K562 (cell line): Measurements from ENCODE around the gene SERGEF. TPM values are rescaled to one million over a fixed set of nuclear protein-coding genes. Genes with fewer than 3 reads are reported as not detected.

Source experiments
- ATAC-seq: fragments of 200-7000 bp; cut with Tn5 transposase; 3 replicates; pipeline ENCODE4 v1.9.1; 2020; ENCODE audit warnings: moderate library complexity
- BruUV-seq: library from RNA; stranded (reverse); fragments of 400-500 nt; replicated peaks from 2 replicates; lab custom pipeline; 2021; lab: Mats Ljungman, UMichigan
- CTCF ChIA-PET: fragments of 300-600 bp; formaldehyde crosslinking; extraction: SDS; loops from one replicate; lab custom pipeline; 2021; ENCODE audit warnings: low intra/inter-chr PET ratio; lab: Yijun Ruan, JAX
- POLR2A ChIA-PET: fragments of 300-600, 350-650 bp; sonication (Branson Sonifier 250); formaldehyde crosslinking; extraction: SDS; loops from one replicate; lab custom pipeline; 2021; ENCODE audit warnings: antibody characterized with exemption, inconsistent platforms; lab: Yijun Ruan, JAX
- DNase-seq, 4 experiments: peaks; one replicate each; pipeline versions ENCODE4 v3.0.0 to v3.0.0-alpha.2; 2011 to 2018; ENCODE audit warnings: low spot score in 3 of 4, mixed read lengths in 3 of 4; ENCODE audit errors: extremely low read depth in 1 of 4
- FAIRE-seq: peaks from 2 replicates; lab custom pipeline; 2011; peaks lifted over from hg19 to GRCh38; lab: Jason Lieb, UNC
- H2AFZ ChIP-seq: 2 replicates; pipeline ENCODE4 v1.6.0; 2011; ENCODE audit warnings: low read depth, low read length, control low read depth, inconsistent platforms
- H3K27ac ChIP-seq: fragments of 200-600 bp; 3 replicates; pipeline ENCODE4 v1.8.0; 2011; ENCODE audit warnings: low read depth, mild to moderate bottlenecking, control low read depth, inconsistent platforms, low read length, moderate library complexity, mixed read lengths; ENCODE audit errors: extremely low read depth
- H3K27me3 ChIP-seq, 2 experiments: fragments of 300-600 bp in 1 of 2; 2 replicates in 1 of 2; 3 replicates in 1 of 2; pipeline versions ENCODE4 v1.6.0 to v1.8.0; 2011; ENCODE audit warnings: inconsistent platforms in 2 of 2, low read length in 2 of 2, mild to moderate bottlenecking in 1 of 2, mixed read lengths in 1 of 2, moderate library complexity in 1 of 2; ENCODE audit not compliant: control insufficient read depth in 2 of 2, insufficient read depth in 2 of 2
- H3K36me3 ChIP-seq: fragments of 300-600 bp; 3 replicates; pipeline ENCODE4 v1.8.0; 2011; ENCODE audit warnings: mild to moderate bottlenecking, low read length, inconsistent platforms; ENCODE audit not compliant: control insufficient read depth, insufficient read depth
- H3K4me1 ChIP-seq, 2 experiments: fragments of 200-600 bp in 1 of 2; replicated peaks in 1 of 2; 2 replicates in 1 of 2; 3 replicates in 1 of 2; pipeline versions ENCODE4 v1.5.1 to v1.8.0; 2011; ENCODE audit warnings: inconsistent platforms in 2 of 2, low read length in 2 of 2, mild to moderate bottlenecking in 1 of 2, mixed read lengths in 1 of 2, moderate library complexity in 1 of 2; ENCODE audit not compliant: control insufficient read depth in 2 of 2, insufficient read depth in 2 of 2
- H3K4me2 ChIP-seq: 2 replicates; pipeline ENCODE4 v1.6.1; 2011; ENCODE audit warnings: low read length, control low read depth, inconsistent platforms, mixed read lengths; ENCODE audit not compliant: insufficient read depth
- H3K4me3 ChIP-seq: fragments of 200-600 bp; sonication (generic), shearing (Covaris generic); 2 replicates; pipeline ENCODE4 v1.5.1; 2016; ENCODE audit warnings: control low read depth, inconsistent platforms
- H3K79me2 ChIP-seq: fragments of 200-600 bp; 3 replicates; pipeline ENCODE4 v1.8.0; 2011; ENCODE audit warnings: low read length, inconsistent platforms; ENCODE audit not compliant: control insufficient read depth, insufficient read depth
- H3K9ac ChIP-seq, 2 experiments: 2 replicates each; pipeline versions ENCODE4 v1.6.0 to v1.6.1; 2011; ENCODE audit warnings: low read depth in 2 of 2, low read length in 2 of 2, control low read depth in 1 of 2, inconsistent platforms in 1 of 2, mild to moderate bottlenecking in 1 of 2, mixed read lengths in 1 of 2; ENCODE audit not compliant: insufficient read depth in 1 of 2
- H3K9me1 ChIP-seq: one replicate; pipeline ENCODE4 v1.6.0; 2011; ENCODE audit warnings: inconsistent platforms, mild to moderate bottlenecking, low read length, moderate library complexity; ENCODE audit not compliant: control insufficient read depth, insufficient read depth
- H3K9me3 ChIP-seq: replicated peaks from 2 replicates; pipeline ENCODE4 v1.5.1; 2011; ENCODE audit warnings: low read depth, low read length, inconsistent platforms; ENCODE audit not compliant: control insufficient read depth, insufficient read depth
- H4K20me1 ChIP-seq: replicated peaks from 2 replicates; pipeline ENCODE4 v1.6.1; 2011; ENCODE audit warnings: low read length, inconsistent platforms, mixed read lengths; ENCODE audit not compliant: control insufficient read depth, insufficient read depth
- C11orf30 ChIP-seq: fragments of 450-650 bp; IDR thresholded peaks from 2 replicates; pipeline ENCODE4 v1.6.1; 2016; ENCODE audit warnings: low read depth, mild to moderate bottlenecking
- HIVEP1 ChIP-seq: fragments of 250-450 bp; sonication (Bioruptor Pico); IDR thresholded peaks from 2 replicates; pipeline ENCODE4 v1.4.0; 2020; ENCODE audit warnings: mild to moderate bottlenecking
- MAFF ChIP-seq: IDR thresholded peaks from 2 replicates; pipeline ENCODE4 v1.6.1; 2012; ENCODE audit warnings: low read length, improper control_type of control experiment
- MAFK ChIP-seq: IDR thresholded peaks from 2 replicates; pipeline ENCODE4 v1.6.1; 2011; ENCODE audit warnings: low read length, improper control_type of control experiment
- MIER1 ChIP-seq: fragments of 450-650 bp; IDR thresholded peaks from 2 replicates; pipeline ENCODE4 v1.6.1; 2016; ENCODE audit warnings: antibody characterized with exemption, mild to moderate bottlenecking, low read depth
- NCOA1 ChIP-seq: fragments of 450-650 bp; IDR thresholded peaks from 2 replicates; pipeline ENCODE4 v1.6.1; 2016; ENCODE audit warnings: low read depth
- RAD51 ChIP-seq: fragments of 450-650 bp; IDR thresholded peaks from 2 replicates; pipeline ENCODE4 v1.7.1; 2016; ENCODE audit warnings: low read depth, mild to moderate bottlenecking, borderline replicate concordance
- TAF9B ChIP-seq: fragments of 450-650 bp; IDR thresholded peaks from 2 replicates; pipeline ENCODE4 v1.6.1; 2018; ENCODE audit warnings: mild to moderate bottlenecking; ENCODE audit not compliant: partially characterized antibody
- TCF7L2 ChIP-seq: fragments of 150-350 bp; IDR thresholded peaks from 2 replicates; pipeline ENCODE4 v1.6.1; 2016; ENCODE audit warnings: low read depth, mild to moderate bottlenecking, low read length, moderate library complexity
- XRCC4 ChIP-seq: IDR thresholded peaks from one replicate; pipeline ENCODE4 v1.6.1; 2011; ENCODE audit not compliant: insufficient read depth, insufficient read length; ENCODE audit errors: extremely low read depth
- ZNF316 ChIP-seq: fragments of 450-650 bp; IDR thresholded peaks from 2 replicates; pipeline ENCODE4 v1.6.1; 2016
- ZNF436 ChIP-seq: fragments of 250-450, 450-650 bp; sonication (Bioruptor Pico); formaldehyde crosslinking; IDR thresholded peaks from 2 replicates; pipeline ENCODE4 v1.7.0; 2020; ENCODE audit warnings: mild to moderate bottlenecking
- ZNF586 ChIP-seq: fragments of 450-650 bp; formaldehyde crosslinking; conservative IDR thresholded peaks from 2 replicates; pipeline ENCODE4 v1.4.0; 2020; ENCODE audit warnings: mild to moderate bottlenecking, moderate library complexity
- WGBS: fragments of 100-300 bp; shearing (Covaris generic); methylation state at CpG from one replicate; pipeline ENCODE4 v1.1.6; 2016; ENCODE audit warnings: low coverage, mixed read lengths; ENCODE audit not compliant: insufficient coverage; ENCODE audit errors: missing lambda C conversion rate; 5-methylcytosine and 5-hydroxymethylcytosine counted together
- in situ Hi-C: fragments of 300-500 bp; cut with MboI; formaldehyde crosslinking; loops from 4 replicates; pipeline ENCODE4 v1.15.0; 2018; ENCODE audit warnings: inconsistent platforms, mixed read lengths
- intact Hi-C: fragments of 100-400 bp; cut with micrococcal nuclease; formaldehyde crosslinking; loops from 2 replicates; pipeline ENCODE4 v1.14.2; 2022
- polyA plus RNA-seq, 8 experiments: library from polyadenylated mRNA; depleted of rRNA in 4 of 8; stranded (reverse) in 5 of 8; unstranded in 3 of 8; fragments of >200 nt; fragmentation: Nextera tagmentation in 2 of 8; fragmentation: Illumina TruSeq in 1 of 8; extraction: Ambion mirVana in 2 of 8; extraction: Trizol in 1 of 8; gene quantifications; 2 replicates each; pipeline versions ENCODE4 v1.2.1 to v1.2.3, GENCODE V29; 2011 to 2014; ENCODE audit warnings: inconsistent platforms in 1 of 8, missing spikeins in 1 of 8
- total RNA-seq, 7 experiments: library from RNA; depleted of rRNA in 6 of 7; stranded (reverse); fragments of >200 nt in 6 of 7; fragmentation: Illumina TruSeq in 2 of 7; extraction: Trizol in 2 of 7; gene quantifications; 2 replicates each; pipeline versions ENCODE4 v1.2.1 to v1.2.3, GENCODE V29; 2011 to 2021; ENCODE audit warnings: low replicate concordance in 1 of 7
- TF ChIP-seq, protein P1 (sequence below): sonication (generic); formaldehyde crosslinking; IDR thresholded peaks from 2 replicates; pipeline ENCODE4 v1.8.1; 2023; ENCODE audit warnings: missing genetic modification reagents, mild to moderate bottlenecking, borderline replicate concordance
- TF ChIP-seq, protein P2 (sequence below): sonication (generic); formaldehyde crosslinking; IDR thresholded peaks from 2 replicates; pipeline ENCODE4 v1.8.0; 2023; ENCODE audit warnings: mild to moderate bottlenecking, missing genetic modification reagents
- TF ChIP-seq, protein P3 (sequence below): sonication (generic); formaldehyde crosslinking; IDR thresholded peaks from 2 replicates; pipeline ENCODE4 v1.8.1; 2023; ENCODE audit warnings: mild to moderate bottlenecking, missing genetic modification reagents

SERGEF gene
- total and polyA plus RNA-seq, 9 of the 15 experiments (the other 6 are each of a cell fraction or from before 2014, with no cell fraction given): 10.2 to 28.0 (median 19.9) TPM

DNA sequence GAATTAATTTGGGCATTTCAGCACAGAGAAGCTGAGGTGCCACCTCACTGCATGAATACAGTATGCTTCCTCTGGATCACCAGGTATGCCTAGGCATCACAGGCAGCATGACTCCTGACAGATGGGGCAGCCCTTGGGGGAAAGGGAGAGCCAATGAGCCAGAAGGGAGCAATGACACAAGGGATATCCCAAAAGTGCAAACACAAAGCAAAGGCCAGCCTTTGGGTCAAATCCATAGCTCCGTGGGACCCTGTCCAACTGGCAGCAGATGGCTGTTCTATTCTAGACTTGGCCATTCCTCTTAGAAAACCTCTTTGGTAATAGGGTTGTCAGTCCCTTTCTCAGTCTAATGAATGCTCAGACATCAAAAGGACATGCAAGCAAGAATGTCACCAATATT lies 73.3 kb downstream of the SERGEF start (continued):
- TF ChIP-seq, protein P1, sequence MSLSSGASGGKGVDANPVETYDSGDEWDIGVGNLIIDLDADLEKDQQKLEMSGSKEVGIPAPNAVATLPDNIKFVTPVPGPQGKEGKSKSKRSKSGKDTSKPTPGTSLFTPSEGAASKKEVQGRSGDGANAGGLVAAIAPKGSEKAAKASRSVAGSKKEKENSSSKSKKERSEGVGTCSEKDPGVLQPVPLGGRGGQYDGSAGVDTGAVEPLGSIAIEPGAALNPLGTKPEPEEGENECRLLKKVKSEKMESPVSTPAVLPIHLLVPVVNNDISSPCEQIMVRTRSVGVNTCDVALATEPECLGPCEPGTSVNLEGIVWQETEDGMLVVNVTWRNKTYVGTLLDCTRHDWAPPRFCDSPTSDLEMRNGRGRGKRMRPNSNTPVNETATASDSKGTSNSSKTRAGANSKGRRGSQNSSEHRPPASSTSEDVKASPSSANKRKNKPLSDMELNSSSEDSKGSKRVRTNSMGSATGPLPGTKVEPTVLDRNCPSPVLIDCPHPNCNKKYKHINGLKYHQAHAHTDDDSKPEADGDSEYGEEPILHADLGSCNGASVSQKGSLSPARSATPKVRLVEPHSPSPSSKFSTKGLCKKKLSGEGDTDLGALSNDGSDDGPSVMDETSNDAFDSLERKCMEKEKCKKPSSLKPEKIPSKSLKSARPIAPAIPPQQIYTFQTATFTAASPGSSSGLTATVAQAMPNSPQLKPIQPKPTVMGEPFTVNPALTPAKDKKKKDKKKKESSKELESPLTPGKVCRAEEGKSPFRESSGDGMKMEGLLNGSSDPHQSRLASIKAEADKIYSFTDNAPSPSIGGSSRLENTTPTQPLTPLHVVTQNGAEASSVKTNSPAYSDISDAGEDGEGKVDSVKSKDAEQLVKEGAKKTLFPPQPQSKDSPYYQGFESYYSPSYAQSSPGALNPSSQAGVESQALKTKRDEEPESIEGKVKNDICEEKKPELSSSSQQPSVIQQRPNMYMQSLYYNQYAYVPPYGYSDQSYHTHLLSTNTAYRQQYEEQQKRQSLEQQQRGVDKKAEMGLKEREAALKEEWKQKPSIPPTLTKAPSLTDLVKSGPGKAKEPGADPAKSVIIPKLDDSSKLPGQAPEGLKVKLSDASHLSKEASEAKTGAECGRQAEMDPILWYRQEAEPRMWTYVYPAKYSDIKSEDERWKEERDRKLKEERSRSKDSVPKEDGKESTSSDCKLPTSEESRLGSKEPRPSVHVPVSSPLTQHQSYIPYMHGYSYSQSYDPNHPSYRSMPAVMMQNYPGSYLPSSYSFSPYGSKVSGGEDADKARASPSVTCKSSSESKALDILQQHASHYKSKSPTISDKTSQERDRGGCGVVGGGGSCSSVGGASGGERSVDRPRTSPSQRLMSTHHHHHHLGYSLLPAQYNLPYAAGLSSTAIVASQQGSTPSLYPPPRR (CRISPR knock-in tag): no peak
- TF ChIP-seq, protein P2, sequence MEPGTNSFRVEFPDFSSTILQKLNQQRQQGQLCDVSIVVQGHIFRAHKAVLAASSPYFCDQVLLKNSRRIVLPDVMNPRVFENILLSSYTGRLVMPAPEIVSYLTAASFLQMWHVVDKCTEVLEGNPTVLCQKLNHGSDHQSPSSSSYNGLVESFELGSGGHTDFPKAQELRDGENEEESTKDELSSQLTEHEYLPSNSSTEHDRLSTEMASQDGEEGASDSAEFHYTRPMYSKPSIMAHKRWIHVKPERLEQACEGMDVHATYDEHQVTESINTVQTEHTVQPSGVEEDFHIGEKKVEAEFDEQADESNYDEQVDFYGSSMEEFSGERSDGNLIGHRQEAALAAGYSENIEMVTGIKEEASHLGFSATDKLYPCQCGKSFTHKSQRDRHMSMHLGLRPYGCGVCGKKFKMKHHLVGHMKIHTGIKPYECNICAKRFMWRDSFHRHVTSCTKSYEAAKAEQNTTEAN (CRISPR knock-in tag): no peak

DNA sequence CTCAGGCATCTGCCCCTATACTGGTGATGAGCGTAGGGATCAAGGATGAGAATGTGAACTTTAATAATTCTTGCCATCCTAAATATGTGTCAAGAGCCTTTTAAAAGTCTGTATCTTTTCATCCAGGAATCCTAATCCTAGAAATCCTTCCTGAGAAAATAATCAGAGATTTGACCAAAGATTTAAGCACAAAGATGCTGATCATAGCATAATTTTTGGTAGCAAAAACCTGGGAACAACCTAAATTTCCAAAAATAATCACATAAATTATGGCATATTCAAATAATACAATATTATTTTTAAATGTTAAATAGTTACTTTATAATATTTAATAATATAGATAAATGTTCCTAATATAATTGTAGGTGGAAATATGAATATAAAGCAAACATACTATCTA lies 76.1 kb downstream of the SERGEF start:
- H3K9me1 ChIP-seq: no peaks in the 10 kb centered on the region
- DNase-seq (no peak), FAIRE-seq (no peak), ATAC-seq (no peak)
- no peaks in the 10 kb centered on the region for H3K9me3 ChIP-seq
- intact Hi-C loops: no loop called here
- H3K4me1 ChIP-seq: no peaks in the 10 kb centered on the region
- POLR2A ChIA-PET: no interaction called here
- no peak overlapping the region for H3K27ac ChIP-seq
- no peak overlapping the region for H2AFZ ChIP-seq
- BruUV-seq: no TSS peak
- no peak overlapping the region for H3K9ac ChIP-seq
- no peak overlapping the region for H3K4me3 ChIP-seq
- H3K36me3 ChIP-seq: no peaks in the 10 kb centered on the region
- WGBS: 100% methylated on average over 1 of the region's 1 CpG
- in situ Hi-C loops: no loop called here
- H3K79me2 ChIP-seq: no peaks in the 10 kb centered on the region
- H4K20me1 ChIP-seq: no peaks in the 10 kb centered on the region
- H3K4me2 ChIP-seq: no peak overlapping the region
- H3K27me3 ChIP-seq: no peaks in the 10 kb centered on the region
- CTCF ChIA-PET: no interaction called here
- TF ChIP-seq ZNF436 (CRISPR knock-in tag) (no peak), ZNF316 (peak; percentile 51; the same call in 1 of the 2 replicates), NCOA1 (no peak), HIVEP1 (CRISPR knock-in tag) (no peak), C11orf30 (peak; percentile 16; the same call in 1 of the 2 replicates), MIER1 (no peak), XRCC4 (no peak), MAFF (peak; percentile 30; the same call in 1 of the 2 replicates), TCF7L2 (no peak), MAFK (peak; percentile 38; the same call in 1 of the 2 replicates), RAD51 (no peak), TAF9B (no peak), ZNF586 (CRISPR knock-in tag) (no peak)
- TF ChIP-seq, protein P3, sequence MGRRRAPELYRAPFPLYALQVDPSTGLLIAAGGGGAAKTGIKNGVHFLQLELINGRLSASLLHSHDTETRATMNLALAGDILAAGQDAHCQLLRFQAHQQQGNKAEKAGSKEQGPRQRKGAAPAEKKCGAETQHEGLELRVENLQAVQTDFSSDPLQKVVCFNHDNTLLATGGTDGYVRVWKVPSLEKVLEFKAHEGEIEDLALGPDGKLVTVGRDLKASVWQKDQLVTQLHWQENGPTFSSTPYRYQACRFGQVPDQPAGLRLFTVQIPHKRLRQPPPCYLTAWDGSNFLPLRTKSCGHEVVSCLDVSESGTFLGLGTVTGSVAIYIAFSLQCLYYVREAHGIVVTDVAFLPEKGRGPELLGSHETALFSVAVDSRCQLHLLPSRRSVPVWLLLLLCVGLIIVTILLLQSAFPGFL (CRISPR knock-in tag): no peak
